ENCODE measurements around the gene SPRR2G.

DNA sequence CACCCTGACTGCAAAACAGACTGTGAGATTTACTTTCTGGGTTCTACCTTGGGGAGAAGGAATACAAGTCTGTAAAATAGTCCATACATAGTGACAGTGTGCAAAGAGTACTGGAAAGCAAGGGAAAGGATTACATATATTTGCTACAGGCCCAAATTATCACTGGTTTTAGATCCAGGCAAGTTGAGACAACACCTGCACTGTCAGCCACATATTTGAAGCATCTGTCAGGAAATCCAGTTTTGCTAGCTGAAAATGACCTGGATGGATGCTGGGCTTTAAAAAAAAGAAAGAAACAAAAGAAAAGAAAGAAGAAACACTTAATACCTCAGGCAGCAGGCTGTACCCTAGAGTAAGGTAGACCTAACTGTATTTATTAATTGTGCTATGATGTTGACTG is 23.9 kb upstream of the SPRR2G start:
- TF ChIP-seq, protein P1, sequence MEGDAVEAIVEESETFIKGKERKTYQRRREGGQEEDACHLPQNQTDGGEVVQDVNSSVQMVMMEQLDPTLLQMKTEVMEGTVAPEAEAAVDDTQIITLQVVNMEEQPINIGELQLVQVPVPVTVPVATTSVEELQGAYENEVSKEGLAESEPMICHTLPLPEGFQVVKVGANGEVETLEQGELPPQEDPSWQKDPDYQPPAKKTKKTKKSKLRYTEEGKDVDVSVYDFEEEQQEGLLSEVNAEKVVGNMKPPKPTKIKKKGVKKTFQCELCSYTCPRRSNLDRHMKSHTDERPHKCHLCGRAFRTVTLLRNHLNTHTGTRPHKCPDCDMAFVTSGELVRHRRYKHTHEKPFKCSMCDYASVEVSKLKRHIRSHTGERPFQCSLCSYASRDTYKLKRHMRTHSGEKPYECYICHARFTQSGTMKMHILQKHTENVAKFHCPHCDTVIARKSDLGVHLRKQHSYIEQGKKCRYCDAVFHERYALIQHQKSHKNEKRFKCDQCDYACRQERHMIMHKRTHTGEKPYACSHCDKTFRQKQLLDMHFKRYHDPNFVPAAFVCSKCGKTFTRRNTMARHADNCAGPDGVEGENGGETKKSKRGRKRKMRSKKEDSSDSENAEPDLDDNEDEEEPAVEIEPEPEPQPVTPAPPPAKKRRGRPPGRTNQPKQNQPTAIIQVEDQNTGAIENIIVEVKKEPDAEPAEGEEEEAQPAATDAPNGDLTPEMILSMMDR (IDR thresholded peaks at IDR 0.05; ENCODE audit: insufficient read depth, low read length, poor library complexity, severe bottlenecking) = no peak
- no peak for TF ChIP-seq EZH2phosphoT487 (conservative IDR thresholded peaks at IDR 0.05; ENCODE audit: low read length)

Data from SU-DHL-6 (cell line).